Nasal cavity respiratory epithelium epithelial cell of viscerocranial mucosa (primary cell): Measurements from ENCODE around the gene COLQ. TPM values are rescaled to one million over a fixed set of nuclear protein-coding genes. Genes with fewer than 3 reads are reported as not detected.

Experiments used
- total RNA-seq: library from RNA; depleted of rRNA; stranded (reverse); fragments of >200 nt; gene quantifications from 2 replicates; pipeline ENCODE4 v1.2.3, GENCODE V29; 2014

COLQ gene
- total RNA-seq: under 0.01 and 0.28 TPM in 2 replicates

DNA sequence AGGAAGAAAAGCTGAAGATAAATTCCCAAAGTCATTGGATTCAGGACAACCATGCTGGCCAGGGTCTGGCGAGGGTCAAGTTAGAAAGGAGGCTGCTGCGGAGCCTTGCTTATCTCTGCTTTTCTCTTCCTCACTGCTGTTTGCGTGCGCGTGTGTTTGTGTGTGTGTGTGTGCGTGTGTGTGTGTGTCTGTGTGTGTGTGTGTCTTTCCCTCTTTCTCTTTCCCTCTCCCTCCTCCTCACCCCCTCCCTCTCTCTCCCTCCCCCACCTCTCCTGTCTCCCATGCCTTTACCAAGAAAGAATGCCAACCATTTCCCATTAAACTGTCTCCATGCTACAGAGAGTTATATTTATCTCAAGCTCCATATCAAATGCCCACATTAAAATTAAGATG lies at the start of gene COLQ:
Gene COLQ, minus strand, starts transcription at position 134 of the 393 bp plus-strand sequence. Its CDS starts 81 bp downstream, at position 53.

DNA sequence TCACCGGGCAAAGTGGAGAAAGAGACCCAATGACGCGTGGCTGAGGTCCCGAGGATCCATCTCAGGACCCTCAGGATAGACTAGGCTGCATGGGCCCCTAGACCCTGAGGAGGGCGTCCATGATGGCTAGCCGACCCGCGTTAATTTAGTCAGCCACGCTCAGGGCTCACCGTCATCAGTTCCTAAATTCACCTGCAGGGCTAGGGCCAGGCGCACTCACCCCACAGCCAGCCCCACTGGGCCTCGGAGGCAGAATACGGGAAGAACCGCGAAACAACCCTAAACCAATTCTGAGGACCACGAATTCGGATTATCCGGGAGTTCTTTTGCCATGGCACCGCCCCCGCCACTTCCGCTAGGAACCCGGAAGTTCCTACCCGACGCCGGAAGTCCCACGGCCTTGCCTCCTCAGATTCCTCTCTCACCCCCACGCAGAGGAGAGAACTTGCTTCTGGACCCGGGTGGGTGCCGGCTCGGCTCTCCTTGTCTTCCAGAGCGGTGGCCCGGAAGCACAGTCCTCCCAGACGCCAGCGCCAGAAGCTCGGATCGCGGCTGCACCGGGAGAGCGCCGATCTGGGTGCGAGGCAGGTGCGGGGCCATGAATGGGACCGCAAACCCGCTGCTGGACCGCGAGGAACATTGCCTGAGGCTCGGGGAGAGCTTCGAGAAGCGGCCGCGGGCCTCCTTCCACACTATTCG lies 94.2 kb downstream of the COLQ start, which contains the start of the genes EAF1 and METTL6:
Gene EAF1, plus strand, starts transcription at position 417 of the 699 bp plus-strand sequence. Its CDS starts 182 bp downstream, at position 599.
Gene METTL6, minus strand, starts transcription at position 363 of the 699 bp plus-strand sequence. CDS start 1,033 bp downstream, outside the sequence.

Other genes starting within 250 kb of the COLQ start
- gene SH3BP5, start 189.1 kb downstream of the COLQ start, total RNA-seq: 6.2 and 8.8 TPM in 2 replicates
- 39.7 and 62.5 TPM in 2 replicates for gene METTL6, start 94.2 kb downstream of the COLQ start, total RNA-seq
- gene EAF1, start 94.1 kb downstream of the COLQ start, total RNA-seq: 37.5 and 46.5 TPM in 2 replicates
- gene HACL1, start 79.9 kb upstream of the COLQ start, total RNA-seq: 14.1 and 16.1 TPM in 2 replicates
- 9.6 and 17.3 TPM in 2 replicates for gene BTD, start 80.0 kb upstream of the COLQ start, total RNA-seq